Measurements from ENCODE around the gene LCN15.

GRCh38 chr9:136799079-136799853 is 34.9 kb upstream of the LCN15 start:
- TF ChIP-seq CTCF (IDR thresholded peaks at IDR 0.05) = no peak
- TF ChIP-seq POLR2AphosphoS5 (IDR thresholded peaks at IDR 0.05; ENCODE audit: low read depth, low read length) = no peak
- TF ChIP-seq, protein P1, sequence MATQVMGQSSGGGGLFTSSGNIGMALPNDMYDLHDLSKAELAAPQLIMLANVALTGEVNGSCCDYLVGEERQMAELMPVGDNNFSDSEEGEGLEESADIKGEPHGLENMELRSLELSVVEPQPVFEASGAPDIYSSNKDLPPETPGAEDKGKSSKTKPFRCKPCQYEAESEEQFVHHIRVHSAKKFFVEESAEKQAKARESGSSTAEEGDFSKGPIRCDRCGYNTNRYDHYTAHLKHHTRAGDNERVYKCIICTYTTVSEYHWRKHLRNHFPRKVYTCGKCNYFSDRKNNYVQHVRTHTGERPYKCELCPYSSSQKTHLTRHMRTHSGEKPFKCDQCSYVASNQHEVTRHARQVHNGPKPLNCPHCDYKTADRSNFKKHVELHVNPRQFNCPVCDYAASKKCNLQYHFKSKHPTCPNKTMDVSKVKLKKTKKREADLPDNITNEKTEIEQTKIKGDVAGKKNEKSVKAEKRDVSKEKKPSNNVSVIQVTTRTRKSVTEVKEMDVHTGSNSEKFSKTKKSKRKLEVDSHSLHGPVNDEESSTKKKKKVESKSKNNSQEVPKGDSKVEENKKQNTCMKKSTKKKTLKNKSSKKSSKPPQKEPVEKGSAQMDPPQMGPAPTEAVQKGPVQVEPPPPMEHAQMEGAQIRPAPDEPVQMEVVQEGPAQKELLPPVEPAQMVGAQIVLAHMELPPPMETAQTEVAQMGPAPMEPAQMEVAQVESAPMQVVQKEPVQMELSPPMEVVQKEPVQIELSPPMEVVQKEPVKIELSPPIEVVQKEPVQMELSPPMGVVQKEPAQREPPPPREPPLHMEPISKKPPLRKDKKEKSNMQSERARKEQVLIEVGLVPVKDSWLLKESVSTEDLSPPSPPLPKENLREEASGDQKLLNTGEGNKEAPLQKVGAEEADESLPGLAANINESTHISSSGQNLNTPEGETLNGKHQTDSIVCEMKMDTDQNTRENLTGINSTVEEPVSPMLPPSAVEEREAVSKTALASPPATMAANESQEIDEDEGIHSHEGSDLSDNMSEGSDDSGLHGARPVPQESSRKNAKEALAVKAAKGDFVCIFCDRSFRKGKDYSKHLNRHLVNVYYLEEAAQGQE (IDR thresholded peaks at IDR 0.05; ENCODE audit: insufficient read depth in 1 of 2, low read depth in 2 of 2, low read length in 1 of 2) = no peak

Measured in Panc1 (cell line).